ENCODE measurements around the gene RAPGEF1. TPM values are rescaled to one million over a fixed set of nuclear protein-coding genes. Genes with fewer than 3 reads are reported as not detected.
A peak's percentile ranks its signal among the peaks of the same experiment; 100 is the strongest.

RAPGEF1 gene
- total RNA-seq, 2 donors from 2014 or later, result 45.8 to 105 TPM

GRCh38 chr9:131641618-131642495, 98.0 kb downstream of the RAPGEF1 start:
- Mint-ChIP-seq H3K27ac (peak overlapping the region; percentile 69 to 98), H3K36me3 (peaks cover 13 to 20% of the 10 kb centered on the region in 2 donors), H3K9me3 (no peaks in the 10 kb centered on the region)
- no peak for DNase-seq (ENCODE audit: low spot score in 2 of 2)
- no peak for ATAC-seq

GRCh38 chr9:131640438-131641137, 99.3 kb downstream of the RAPGEF1 start:
- DNase-seq (ENCODE audit: low spot score in 2 of 2) (no peak), ATAC-seq (no peak)
- Mint-ChIP-seq H3K36me3 (peaks cover 13 to 20% of the 10 kb centered on the region in 2 donors), H3K9me3 (no peaks in the 10 kb centered on the region), H3K27ac (peak overlapping the region; percentile 25 to 82)

GRCh38 chr9:131639769-131640437, 100.0 kb downstream of the RAPGEF1 start:
- H3K36me3 Mint-ChIP-seq, result peaks cover 13 to 24% of the 10 kb centered on the region in 2 donors
- H3K27ac Mint-ChIP-seq, result no peak overlapping the region
- DNase-seq (ENCODE audit: low spot score in 2 of 2), result no peak
- H3K9me3 Mint-ChIP-seq, result no peaks in the 10 kb centered on the region
- no peak for ATAC-seq

- H3K9me3 Mint-ChIP-seq, result no peaks in the 10 kb centered on the region
- H3K27ac Mint-ChIP-seq, result peak overlapping the region; percentile 80 to 84
- ATAC-seq, result no peak
- H3K36me3 Mint-ChIP-seq, result peaks cover 6 to 27% of the 10 kb centered on the region in 2 donors
- DNase-seq (ENCODE audit: low spot score in 2 of 2), result no peak
Observed at GRCh38 chr9:131636593-131636992, 103.3 kb downstream of the RAPGEF1 start.

- no peak for DNase-seq (ENCODE audit: low spot score in 2 of 2)
- peak in 1 of 2 donors; percentile 14 for ATAC-seq
- peaks cover 0 to 20% of the 10 kb centered on the region in 2 donors for H3K36me3 Mint-ChIP-seq
- H3K9me3 Mint-ChIP-seq, result no peaks in the 10 kb centered on the region
- H3K27ac Mint-ChIP-seq, result peak overlapping the region; percentile 23 to 80
Observed at GRCh38 chr9:131635892-131636291, 104.0 kb downstream of the RAPGEF1 start.

- ATAC-seq, result peak; percentile 93 to 97
Observed at GRCh38 chr9:131635285-131635684, 104.6 kb downstream of the RAPGEF1 start.

GRCh38 chr9:131633491-131634031, 106.3 kb downstream of the RAPGEF1 start:
- H3K27ac Mint-ChIP-seq, result peak overlapping the region in 1 of 2 donors; percentile 29

More at GRCh38 chr9:131635285-131635684, 104.6 kb downstream of the RAPGEF1 start:
- H3K9me3 Mint-ChIP-seq, result no peaks in the 10 kb centered on the region
- H3K27ac Mint-ChIP-seq, result peak overlapping the region; percentile 80 to 93
- peak; percentile 66 to 69 for DNase-seq (ENCODE audit: low spot score in 2 of 2)
- H3K36me3 Mint-ChIP-seq, result peaks cover 0 to 19% of the 10 kb centered on the region in 2 donors

GRCh38 chr9:131631306-131631705, 108.6 kb downstream of the RAPGEF1 start:
- Mint-ChIP-seq H3K9me3 (no peaks in the 10 kb centered on the region), H3K36me3 (peaks cover 5 to 19% of the 10 kb centered on the region in 2 donors), H3K27ac (peak overlapping the region; percentile 75 to 79)
- ATAC-seq (no peak), DNase-seq (ENCODE audit: low spot score in 2 of 2) (no peak)

More at GRCh38 chr9:131633491-131634031, 106.3 kb downstream of the RAPGEF1 start:
- peaks cover 0 to 19% of the 10 kb centered on the region in 2 donors for H3K36me3 Mint-ChIP-seq
- H3K9me3 Mint-ChIP-seq, result no peaks in the 10 kb centered on the region
- ATAC-seq, result no peak
- no peak for DNase-seq (ENCODE audit: low spot score in 2 of 2)

- Mint-ChIP-seq H3K9me3 (no peaks in the 10 kb centered on the region), H3K36me3 (peaks cover 5 to 19% of the 10 kb centered on the region in 2 donors), H3K27ac (peak overlapping the region; percentile 44 to 79)
- peak; percentile 18 to 68 for ATAC-seq
- DNase-seq (ENCODE audit: low spot score in 2 of 2), result no peak
Observed at GRCh38 chr9:131630205-131630831, 109.6 kb downstream of the RAPGEF1 start.

GRCh38 chr9:131629825-131630204, 110.1 kb downstream of the RAPGEF1 start:
- Mint-ChIP-seq H3K36me3 (peaks cover 5 to 14% of the 10 kb centered on the region in 2 donors), H3K9me3 (no peaks in the 10 kb centered on the region), H3K27ac (peak overlapping the region; percentile 32 to 79)
- DNase-seq (ENCODE audit: low spot score in 2 of 2) (no peak), ATAC-seq (peak; percentile 60 to 66)

GRCh38 chr9:131629226-131629500, 110.7 kb downstream of the RAPGEF1 start:
- ATAC-seq (no peak), DNase-seq (ENCODE audit: low spot score in 2 of 2) (no peak)
- Mint-ChIP-seq H3K9me3 (no peaks in the 10 kb centered on the region), H3K36me3 (peaks cover 5 to 12% of the 10 kb centered on the region in 2 donors), H3K27ac (peak overlapping the region; percentile 32 to 79)

GRCh38 chr9:131628459-131629225, 111.2 kb downstream of the RAPGEF1 start:
- Mint-ChIP-seq H3K9me3 (no peaks in the 10 kb centered on the region), H3K27ac (peak overlapping the region; percentile 32 to 79), H3K36me3 (peaks cover 5 to 11% of the 10 kb centered on the region in 2 donors)
- DNase-seq (ENCODE audit: low spot score in 2 of 2), result no peak
- ATAC-seq, result no peak

GRCh38 chr9:131627648-131628458, 112.0 kb downstream of the RAPGEF1 start:
- peak in 1 of 2 donors; percentile 29 for DNase-seq (ENCODE audit: low spot score in 2 of 2)
- Mint-ChIP-seq H3K36me3 (peaks cover 3 to 5% of the 10 kb centered on the region in 2 donors), H3K9me3 (no peaks in the 10 kb centered on the region), H3K27ac (peak overlapping the region; percentile 79 to 91)
- peak; percentile 50 to 74 for ATAC-seq

- Mint-ChIP-seq H3K9me3 (no peaks in the 10 kb centered on the region), H3K27ac (peak overlapping the region; percentile 79 to 91), H3K36me3 (peaks cover 0 to 5% of the 10 kb centered on the region in 2 donors)
- ATAC-seq (peak in 1 of 2 donors; percentile 7), DNase-seq (ENCODE audit: low spot score in 2 of 2) (no peak)
Observed at GRCh38 chr9:131627326-131627647, 112.6 kb downstream of the RAPGEF1 start.

Measured in activated naive CD4-positive, alpha-beta T cell treated with anti-CD3 and anti-CD28 coated beads, Interleukin-2, amount 50 U/mL, for 72 hours (primary cell).